H7 (cell line): Measurements from ENCODE around the gene TNFRSF14. TPM values are rescaled to one million over a fixed set of nuclear protein-coding genes. Genes with fewer than 3 reads are reported as not detected.

Experiments used
- DNase-seq: peaks from one replicate; pipeline ENCODE4 v3.0.0; 2012
- H3K27me3 ChIP-seq: 2 replicates; pipeline ENCODE4 v1.6.0; 2011; ENCODE audit warnings: mild to moderate bottlenecking, low read length; ENCODE audit not compliant: control insufficient read depth, insufficient read depth
- H3K36me3 ChIP-seq: replicated peaks from 2 replicates; pipeline ENCODE4 v1.5.1; 2011; ENCODE audit warnings: low read length; ENCODE audit not compliant: control insufficient read depth, insufficient read depth
- H3K4me3 ChIP-seq: 2 replicates; pipeline ENCODE4 v1.5.1; 2011; ENCODE audit warnings: low read depth, mild to moderate bottlenecking, control low read depth, low read length, moderate library complexity; ENCODE audit not compliant: insufficient read depth
- total RNA-seq: library from RNA; depleted of rRNA; stranded (reverse); fragments of >200 nt; shearing (Covaris generic); gene quantifications from 2 replicates; pipeline ENCODE4 v1.2.3, GENCODE V29; 2014

Gene TNFRSF14
- total RNA-seq, 1 experiment from 2014 or later = 0.55 TPM

- DNase-seq = peak; percentile 53
Measured at GRCh38 chr1:2595261-2595811, 39.2 kb downstream of the TNFRSF14 start.

DNA sequence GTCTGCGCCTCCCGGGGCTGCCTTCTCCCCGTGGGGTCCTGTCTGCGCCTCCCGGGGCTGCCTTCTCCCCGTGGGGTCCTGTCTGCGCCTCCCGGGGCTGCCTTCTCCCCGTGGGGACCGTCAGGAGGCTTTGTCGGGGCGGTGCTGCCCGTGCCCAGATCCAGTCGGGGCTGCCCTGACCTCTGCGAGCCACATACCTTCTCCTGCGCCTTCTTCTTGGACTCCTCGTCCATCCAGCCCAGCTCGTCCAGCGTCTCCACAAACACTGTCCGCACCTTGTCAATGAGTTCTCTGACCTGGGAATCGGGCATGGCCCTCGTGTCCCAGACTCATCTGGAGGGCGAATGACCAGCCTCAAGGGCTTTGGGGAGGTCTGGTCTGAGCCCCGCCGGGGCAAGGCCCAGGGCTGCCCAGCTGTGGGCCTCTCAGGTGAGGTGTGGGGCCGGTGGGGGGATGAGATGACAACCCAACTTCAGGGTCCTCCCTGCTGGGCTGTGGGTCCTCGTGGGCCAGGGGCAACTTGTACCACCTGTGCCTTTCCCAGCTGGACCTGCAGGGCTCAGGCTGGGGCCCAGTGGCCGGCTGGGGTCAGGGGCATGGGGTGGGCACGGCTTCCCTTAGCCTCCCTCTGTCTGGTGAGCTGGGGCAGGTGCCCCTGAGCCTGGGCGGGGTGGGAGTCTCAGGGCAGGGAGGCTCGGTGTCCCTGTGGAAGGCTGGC, 39.8 kb downstream of the TNFRSF14 start:
- Histone ChIP-seq H3K27me3 (no peaks in the 10 kb centered on the region), H3K36me3 (no peaks in the 10 kb centered on the region), H3K4me3 (no peak overlapping the region)
- peak; percentile 41 for DNase-seq

More at GRCh38 chr1:2595261-2595811, 39.2 kb downstream of the TNFRSF14 start:
- H3K4me3 ChIP-seq = no peak overlapping the region
- no peaks in the 10 kb centered on the region for H3K27me3 ChIP-seq
- H3K36me3 ChIP-seq = no peaks in the 10 kb centered on the region

GRCh38 chr1:2596530-2597333, 40.6 kb downstream of the TNFRSF14 start:
- H3K4me3 ChIP-seq = no peak overlapping the region
- no peaks in the 10 kb centered on the region for H3K27me3 ChIP-seq
- no peaks in the 10 kb centered on the region for H3K36me3 ChIP-seq
- peak; percentile 40 for DNase-seq

DNA sequence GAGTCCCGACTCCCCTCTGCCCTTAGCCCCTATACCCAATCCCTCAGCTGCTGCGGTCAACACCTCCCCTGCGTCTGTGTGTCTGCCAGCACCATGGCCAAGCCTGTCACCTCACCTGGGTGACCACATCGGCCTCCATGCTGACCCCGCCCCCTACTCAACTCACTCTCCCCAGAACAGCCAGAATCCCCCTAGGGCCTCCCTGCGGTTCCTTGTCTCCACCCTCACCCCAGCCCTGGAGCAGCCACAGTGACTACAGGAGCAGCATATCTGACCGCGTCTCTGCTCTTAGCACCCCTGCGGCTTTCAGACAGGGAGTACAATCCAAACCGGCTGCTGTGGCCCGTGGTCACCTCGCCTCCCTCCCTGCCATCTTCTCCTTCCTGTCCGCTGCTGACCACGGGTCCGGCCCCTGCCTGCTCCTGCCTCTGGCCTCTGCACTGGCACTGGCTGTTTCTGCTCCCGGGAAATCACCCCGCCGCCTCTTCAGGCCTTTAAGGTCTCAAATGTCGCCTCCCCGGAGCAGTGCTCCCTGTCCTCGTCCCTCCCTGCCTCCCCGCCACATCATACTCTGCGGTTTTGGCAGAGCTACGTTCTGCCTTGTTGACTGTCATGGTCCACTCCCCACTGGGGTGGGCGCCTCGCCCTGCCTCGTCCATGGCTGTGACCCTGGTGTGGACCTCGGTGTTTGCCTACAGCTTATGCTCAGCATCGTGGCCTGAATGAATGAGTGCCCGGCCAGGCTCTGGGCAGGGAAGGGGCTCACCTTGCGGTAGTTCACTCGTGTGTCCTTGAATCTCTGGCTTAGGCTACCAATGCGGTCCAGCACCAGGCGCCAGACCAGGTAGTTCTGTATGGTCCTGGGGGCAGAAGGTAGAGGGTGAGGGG, 41.5 kb downstream of the TNFRSF14 start:
- no peaks in the 10 kb centered on the region for H3K27me3 ChIP-seq
- no peaks in the 10 kb centered on the region for H3K36me3 ChIP-seq
- H3K4me3 ChIP-seq = no peak overlapping the region
- peak; percentile 49 for DNase-seq

DNA sequence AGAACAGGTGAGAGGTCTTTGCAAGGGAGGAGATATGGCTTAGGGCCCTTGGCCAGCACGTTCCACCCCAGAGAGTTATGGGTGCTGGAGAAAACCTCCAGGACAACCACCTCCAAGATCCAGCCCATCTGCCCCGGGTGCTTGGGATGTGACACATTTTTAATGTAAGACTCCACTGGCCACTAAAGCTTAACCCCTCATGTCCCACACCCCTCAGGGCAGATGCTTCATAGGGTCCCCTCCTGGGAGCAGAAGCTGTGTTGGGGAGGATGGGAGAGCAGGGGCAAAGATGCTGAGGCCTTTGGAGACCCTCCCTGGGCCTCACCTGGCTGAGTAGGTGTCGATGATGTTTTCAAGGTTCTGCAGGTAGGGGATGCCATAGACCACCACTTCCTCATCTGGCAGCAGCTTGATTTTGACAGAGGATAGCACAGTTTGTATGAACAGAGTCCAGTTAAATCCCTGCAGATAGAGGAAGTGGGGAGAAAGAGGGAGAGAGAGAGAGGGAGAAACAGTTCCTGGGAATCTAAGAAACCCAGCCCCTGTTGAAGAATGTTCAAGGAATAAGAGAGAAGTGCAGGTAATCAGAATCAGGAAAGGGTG, 42.3 kb downstream of the TNFRSF14 start:
- Histone ChIP-seq H3K4me3 (no peak overlapping the region), H3K36me3 (no peaks in the 10 kb centered on the region), H3K27me3 (no peaks in the 10 kb centered on the region)
- peak; percentile 59 for DNase-seq

DNA sequence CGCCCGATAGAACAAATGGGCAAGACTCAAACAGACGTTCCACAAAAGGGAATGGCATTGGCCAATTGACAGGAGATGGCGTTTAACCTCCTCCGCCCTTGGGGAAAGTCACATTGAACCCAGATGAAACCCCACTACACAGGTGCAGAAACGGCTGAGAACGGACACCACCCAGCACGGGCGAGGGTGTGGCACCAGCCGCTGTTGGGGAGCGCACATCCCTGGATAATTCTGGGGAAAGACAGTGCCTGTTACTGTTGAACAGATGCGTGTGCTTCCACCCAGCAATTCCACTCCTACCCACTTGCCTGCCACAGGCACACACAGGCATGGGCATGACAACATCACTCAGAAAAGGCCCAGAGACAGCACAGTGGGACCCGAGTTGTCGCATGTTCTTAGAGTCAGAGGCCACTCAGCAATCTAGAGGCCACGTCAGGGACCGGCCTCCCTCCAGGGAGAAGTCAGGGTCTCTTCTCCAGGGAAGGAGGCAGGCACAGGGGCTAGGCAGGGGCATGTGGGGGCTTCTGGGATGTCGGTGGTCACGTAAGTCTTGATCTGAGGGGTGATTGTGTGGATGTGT, 45.6 kb downstream of the TNFRSF14 start:
- no peak for DNase-seq
- Histone ChIP-seq H3K36me3 (no peaks in the 10 kb centered on the region), H3K27me3 (no peaks in the 10 kb centered on the region), H3K4me3 (no peak overlapping the region)

DNA sequence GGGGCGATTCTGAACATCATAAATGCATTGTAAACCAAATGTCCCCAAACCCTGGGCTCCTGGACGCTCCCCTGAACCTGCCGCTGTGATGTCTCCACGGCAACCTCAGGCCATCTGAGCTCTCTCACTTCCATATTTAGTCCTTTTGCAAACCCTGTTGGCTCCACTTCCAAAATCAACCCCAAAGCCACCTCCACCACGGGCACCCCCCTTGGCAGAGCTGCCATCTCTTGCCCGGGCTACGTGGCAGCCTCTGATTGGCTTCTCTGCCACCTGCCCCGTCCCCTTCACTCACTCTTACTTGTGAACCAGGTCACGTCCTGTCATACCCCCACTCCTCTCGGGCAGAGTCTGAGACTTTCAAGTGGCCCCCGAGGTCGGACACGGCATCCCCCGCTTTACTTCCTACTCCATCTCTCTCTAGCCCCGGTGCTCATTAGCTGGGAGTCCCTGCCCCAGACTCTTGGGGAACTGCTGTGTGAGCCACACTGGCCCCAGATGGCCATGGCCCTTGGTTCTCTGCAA, 46.2 kb downstream of the TNFRSF14 start:
- no peak overlapping the region for H3K4me3 ChIP-seq
- H3K27me3 ChIP-seq = no peaks in the 10 kb centered on the region
- no peak for DNase-seq
- H3K36me3 ChIP-seq = no peaks in the 10 kb centered on the region

GRCh38 chr1:2602866-2603520, 46.8 kb downstream of the TNFRSF14 start:
- no peak overlapping the region for H3K4me3 ChIP-seq
- no peaks in the 10 kb centered on the region for H3K36me3 ChIP-seq
- no peaks in the 10 kb centered on the region for H3K27me3 ChIP-seq
- peak; percentile 48 for DNase-seq

GRCh38 chr1:2603521-2604155, 47.5 kb downstream of the TNFRSF14 start:
- H3K4me3 ChIP-seq = no peak overlapping the region
- peak; percentile 39 for DNase-seq
- no peaks in the 10 kb centered on the region for H3K36me3 ChIP-seq
- no peaks in the 10 kb centered on the region for H3K27me3 ChIP-seq

DNA sequence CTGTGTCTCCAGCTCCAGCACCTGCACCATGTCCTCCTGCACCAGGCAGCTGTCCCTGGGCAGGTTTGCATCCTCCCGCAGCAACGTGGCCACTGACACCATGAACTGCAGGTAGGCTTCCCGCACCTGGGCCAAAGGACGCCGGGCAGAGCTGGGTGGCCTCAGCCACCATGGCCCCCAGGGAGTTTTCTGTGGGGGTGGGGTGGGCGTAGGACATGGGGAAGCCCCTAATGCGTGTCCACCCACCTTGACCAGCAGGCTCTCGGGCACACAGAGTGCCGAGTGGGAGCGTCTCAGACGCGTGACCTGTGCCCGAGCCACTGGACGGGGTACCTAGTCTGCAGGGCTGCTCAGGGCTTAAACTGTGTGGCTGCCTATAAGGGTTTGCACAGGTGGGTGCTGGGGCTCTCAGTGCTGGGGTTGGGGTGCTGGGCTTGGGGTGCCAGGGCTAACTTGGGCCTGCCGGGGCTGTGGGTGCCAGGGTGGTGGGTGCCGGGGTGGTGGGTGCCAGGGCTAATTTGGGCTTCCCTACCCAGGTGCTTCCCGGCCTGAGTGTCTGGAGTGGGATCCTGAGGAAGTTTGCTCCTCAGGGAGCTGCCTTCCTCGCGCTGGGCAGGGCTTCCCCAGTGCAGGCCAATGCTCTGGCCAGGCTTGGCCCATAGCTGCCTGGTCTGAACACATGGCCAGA, 48.1 kb downstream of the TNFRSF14 start:
- Histone ChIP-seq H3K4me3 (no peak overlapping the region), H3K36me3 (no peaks in the 10 kb centered on the region), H3K27me3 (no peaks in the 10 kb centered on the region)
- peak; percentile 40 for DNase-seq

- H3K27me3 ChIP-seq = no peaks in the 10 kb centered on the region
- H3K36me3 ChIP-seq = no peaks in the 10 kb centered on the region
- DNase-seq = peak; percentile 45
- no peak overlapping the region for H3K4me3 ChIP-seq
Measured at GRCh38 chr1:2604844-2605508, 48.8 kb downstream of the TNFRSF14 start.
